CD4-positive, alpha-beta T cell treated with Interleukin-21 for 1 hour (primary cell): ENCODE results near the gene GPRIN3.

Source experiments
- DNase-seq: peaks from one replicate; pipeline ENCODE4 v3.0.0-alpha.2; 2020

Gene GPRIN3

DNA sequence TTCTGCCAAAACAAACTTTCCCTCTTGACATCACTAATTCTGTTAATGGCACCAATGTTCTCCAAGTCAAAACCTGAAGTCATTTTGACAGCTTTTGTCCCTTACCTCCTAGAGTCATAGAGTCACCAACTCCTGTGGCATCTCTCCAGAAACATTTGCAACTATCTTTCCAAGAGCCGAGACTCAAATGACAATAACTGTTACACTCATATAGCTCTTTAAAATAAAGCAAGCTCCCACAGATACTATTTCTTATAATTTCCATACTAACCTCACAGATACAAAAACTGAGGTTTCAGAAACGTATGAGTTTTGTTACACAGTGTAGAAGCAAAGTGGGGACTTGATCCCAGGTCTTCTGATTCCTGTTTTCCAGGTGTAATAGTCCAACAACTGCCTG, 18.3 kb downstream of the GPRIN3 start:
- DNase-seq = no peak

DNA sequence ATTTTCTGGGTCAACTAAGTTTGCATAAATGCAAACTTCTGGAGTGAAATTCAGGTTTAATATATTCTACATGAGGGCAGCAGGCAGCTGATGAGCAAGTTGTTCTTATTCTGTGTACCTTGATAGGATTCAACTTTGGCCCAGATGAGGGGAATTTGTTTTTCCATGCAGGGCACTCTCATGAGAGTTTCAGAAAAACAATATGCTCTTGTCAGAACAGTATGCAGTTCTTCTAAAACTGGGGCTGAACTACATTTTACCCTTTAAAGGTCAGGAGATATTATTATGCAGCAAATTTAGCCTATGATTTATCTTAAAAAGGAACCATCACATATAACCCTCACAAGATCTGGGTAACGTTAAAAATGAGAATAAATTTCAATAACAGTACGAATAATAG, 19.2 kb downstream of the GPRIN3 start:
- DNase-seq = no peak

DNA sequence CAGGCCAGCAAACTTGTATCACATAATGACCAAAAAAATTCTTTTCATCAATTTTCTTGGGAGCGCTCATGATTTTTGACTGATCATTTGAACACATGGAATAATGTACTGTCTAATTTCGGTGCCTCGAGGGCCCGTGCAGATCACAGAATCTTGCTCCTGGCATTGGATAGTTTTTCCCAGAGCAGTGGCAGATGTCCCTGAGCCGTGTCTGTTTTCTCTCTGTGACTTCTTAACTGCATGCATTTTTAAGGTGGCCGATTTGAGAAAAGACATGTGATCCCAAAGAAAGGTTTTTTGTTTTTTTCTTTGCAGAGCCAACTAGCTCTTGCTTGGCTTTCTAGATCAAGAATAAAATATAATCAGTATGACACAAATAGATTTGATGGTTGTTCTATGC, 19.7 kb downstream of the GPRIN3 start:
- no peak for DNase-seq

DNA sequence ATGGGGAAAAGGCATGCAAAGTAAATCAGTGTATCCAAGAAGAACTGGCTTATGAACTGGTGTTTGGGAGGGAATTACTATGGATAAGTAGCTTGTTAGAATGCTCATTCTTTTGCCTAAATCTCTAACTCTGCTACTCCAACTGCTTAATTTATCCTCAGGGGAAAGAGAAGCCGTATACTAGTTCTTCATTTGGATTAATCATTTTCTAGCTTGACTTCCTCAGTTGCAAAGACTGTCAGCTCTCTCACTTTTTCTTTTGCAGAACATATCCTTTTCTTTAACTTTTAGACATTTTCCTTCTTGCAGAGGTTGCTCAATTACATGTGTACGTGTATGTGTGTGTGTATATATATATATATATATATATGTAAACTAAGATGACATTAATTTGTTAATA, 21.9 kb downstream of the GPRIN3 start:
- DNase-seq = no peak

DNA sequence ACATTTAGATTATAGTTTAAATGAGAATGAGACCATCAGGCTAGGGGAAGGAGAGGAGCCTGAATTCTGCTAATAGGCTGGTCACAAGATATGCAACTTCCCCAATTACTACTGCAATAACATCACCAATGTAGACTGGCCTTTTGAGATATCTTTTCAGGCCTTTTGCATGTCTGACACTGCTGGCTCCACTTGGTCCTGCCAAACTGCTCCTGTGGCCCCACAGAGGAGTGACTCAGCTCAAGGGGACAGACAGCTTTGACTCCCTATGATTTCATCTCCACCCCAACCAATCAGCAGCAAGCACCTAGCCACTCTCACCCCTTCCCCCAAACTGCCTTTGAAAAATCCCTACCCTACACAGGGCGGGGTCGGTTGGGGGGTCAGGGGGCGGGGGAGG, 22.8 kb downstream of the GPRIN3 start:
- peak; percentile 68 for DNase-seq

DNA sequence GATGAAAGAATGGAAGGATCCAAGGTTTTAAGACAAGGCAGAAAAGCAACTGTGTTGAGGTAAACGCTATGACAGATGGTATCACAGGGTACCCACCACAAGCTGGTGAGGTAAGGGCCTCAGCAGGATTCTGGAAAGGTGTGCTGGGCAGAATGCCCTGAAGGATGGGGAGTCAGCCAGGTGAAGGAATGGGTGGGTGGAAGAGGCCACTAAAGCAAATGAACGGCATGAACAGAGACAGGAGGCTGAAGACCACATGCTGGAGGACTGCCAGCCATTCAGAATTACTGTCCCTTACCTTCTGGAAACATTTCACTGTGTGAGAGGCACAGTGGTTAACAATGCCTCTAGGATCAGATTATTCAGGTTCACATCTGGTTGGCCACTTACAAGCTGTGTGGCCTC, 23.6 kb downstream of the GPRIN3 start:
- no peak for DNase-seq

DNA sequence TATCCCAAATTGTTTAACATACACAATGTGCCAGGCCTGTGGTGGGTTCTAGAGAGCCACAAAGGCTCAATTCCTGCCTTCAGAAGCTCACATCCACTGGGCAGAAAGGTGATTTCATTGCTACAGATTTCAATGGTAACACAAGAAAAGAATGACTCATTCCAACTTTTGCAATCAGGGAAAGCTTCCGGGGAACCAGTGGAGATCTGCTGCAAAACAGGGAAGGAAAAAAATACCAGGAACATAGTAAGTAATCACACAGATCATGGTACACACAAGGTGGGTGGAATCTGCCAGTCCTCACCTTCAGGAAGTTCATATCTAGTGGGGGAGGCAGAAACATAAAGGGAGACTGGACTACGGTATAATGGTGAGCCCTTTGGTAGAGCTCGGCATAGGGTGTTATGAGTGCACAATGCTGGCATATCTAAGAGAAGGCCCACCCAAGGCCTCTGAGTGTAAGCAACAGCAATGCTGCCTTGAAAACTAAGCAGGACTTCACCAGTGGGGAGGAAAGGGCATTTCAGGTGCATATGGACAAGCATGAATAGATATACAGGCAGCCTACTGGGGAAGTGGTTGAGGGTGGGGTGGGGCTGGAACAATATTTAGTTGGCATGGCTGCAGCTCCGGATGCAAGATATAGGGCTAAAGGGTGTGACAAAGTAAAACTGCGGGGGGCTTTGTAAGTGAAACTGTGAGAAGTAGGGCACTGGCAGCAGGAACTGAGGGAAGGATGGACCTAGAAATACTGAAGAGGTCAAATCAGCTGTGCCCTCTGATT, 24.2 kb downstream of the GPRIN3 start:
- DNase-seq = peak; percentile 90

DNA sequence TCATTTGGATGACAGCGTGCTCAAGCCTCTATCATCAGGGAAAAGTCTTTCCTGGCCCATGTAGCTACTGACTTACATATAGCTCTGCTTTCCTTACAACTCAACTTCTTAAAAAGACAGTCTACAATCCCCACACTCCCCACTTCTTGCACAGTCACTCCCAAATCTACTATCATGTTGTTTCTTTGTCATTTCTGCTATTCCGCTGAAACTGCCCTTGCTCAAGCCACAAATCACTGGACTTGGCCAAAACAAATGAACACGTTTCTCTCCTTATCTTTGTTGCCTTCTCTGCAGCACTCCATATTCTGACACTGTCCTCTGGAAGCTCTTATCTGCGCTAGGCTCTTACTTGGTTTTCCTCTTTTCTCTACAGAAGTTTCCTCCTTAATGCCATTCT, 28.2 kb downstream of the GPRIN3 start:
- DNase-seq = no peak

DNA sequence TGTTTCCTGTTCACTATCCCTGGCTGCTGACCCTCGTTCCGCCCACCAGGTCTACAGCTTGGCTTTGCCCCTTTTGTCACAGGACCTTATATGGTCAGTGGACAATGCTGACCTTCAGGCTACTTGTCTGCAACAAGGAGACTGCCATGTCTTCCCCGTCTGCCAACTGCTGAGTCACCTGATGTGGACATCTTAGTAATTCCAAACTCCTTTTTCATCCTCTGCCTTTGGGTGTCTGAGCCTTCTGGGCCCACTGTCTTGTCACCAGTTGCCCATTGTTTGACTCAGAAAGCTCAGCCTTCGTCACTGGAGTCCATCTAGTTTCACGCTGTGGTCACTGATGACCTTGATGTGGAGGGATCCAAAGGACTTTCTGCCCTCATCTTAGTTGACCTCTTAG, 30.2 kb downstream of the GPRIN3 start:
- DNase-seq = no peak

DNA sequence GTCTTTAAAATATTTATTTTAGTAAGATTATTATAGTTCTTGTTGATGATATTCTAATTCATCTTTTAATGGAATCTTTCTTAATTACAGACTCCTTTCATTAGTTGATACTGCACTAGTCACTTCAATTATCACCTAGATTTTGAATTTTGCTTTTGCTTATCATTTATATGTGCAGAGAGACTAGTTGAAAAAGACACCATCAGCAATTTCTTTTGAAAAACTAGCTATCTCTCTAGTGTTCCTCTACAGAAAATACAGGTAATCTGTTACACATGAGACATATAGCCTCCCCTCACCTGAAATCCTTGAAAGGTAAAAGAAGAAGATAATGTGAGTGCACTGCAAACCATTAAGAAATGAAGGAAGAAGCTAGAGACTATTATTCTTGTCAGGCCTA, 31.3 kb downstream of the GPRIN3 start:
- no peak for DNase-seq

DNA sequence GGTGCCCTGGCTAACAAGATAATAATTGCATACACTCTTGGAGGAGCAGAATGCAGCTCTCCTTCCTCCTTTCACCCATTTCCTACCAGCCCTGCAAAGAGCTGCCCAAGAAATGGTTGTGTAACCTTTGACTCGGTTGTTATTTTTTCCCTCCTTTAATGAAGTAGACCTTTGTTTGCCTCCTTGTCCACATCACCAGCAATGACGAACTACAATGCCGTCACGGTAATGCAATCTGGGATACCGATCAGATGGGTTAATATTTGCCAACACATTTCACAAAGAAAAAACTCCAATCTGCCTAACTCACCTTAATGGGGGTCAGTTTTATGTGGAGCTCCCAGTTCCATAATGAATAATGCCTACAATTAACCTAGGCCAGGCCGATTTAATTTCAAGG, 32.0 kb downstream of the GPRIN3 start:
- no peak for DNase-seq

DNA sequence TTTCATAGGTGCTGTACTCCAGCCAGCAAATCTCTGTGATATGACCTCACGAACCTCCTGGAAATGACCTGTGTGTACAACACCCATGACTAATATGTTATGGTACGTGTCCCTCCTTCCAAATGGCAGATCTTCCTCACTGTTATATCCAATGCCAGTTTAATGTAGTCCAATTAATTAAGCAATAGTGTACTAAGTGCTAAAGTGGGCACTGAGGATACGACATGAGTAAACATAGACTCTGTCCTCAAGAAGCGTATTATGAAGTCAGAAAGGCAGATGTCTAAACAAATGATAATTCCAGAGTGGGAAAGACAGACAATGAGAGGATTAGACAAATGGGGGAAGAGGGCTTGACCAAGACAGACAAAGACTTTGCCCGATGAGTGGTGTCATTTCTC, 33.9 kb downstream of the GPRIN3 start:
- no peak for DNase-seq

DNA sequence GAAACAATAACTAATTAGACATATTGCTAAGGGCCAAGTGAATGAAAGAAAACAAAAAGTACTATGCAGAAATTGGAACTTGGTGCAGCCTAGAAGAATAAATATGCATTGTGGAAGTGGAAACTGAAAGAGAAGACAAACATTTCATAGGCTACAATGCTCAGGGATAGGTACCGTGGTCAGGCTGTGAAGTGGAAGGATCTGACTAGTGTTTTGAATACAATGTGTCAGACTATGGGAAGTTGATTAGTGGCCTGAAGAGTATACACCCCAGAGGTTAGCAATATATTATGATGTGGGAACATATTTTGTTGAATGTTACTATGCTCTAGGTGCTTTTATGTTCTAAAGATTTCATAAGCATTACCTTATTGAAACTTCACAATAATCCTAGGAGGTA, 36.8 kb downstream of the GPRIN3 start:
- no peak for DNase-seq

DNA sequence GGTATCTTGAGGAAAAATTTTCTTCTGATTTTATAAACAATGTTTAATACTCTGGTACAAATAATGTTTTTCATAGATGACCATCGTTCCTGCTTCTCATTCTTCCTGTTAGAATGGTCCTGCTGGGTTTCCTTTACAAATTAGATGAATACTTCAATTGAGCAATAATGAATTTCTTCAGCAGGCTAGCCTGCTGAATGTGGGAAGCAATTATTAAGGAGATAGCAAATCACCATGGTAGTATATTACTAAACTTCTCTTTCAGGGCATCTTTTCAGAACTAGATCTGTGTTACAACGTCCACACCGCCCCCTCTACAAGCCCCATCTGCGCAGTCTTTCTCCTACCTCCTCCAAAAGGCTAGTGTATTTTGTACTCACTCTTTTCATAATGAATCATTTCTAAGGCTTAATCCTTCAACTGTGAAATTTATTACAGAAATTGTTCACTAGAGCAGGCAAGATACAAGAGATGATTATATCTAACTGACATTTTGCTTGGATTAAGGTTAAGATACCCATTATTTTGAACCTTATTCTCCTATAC, 38.4 kb downstream of the GPRIN3 start:
- no peak for DNase-seq

DNA sequence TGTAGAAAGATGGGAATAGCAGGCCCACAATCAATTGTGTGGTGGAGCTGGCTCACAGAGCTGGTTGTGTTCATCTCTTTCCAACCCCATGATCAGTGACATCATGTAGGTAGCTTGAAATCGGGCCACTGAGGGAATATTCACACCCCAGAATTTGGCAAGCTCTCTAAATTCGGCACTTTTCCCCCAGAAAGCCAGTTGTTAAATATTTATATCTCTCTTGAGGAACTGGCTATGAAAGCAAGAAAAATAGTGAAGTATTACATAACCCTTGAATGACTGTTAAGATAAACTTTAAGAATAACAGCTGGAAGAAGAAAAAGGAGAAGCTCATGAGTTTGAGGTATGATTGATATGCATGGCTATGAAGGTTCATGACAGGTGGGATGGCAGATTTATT, 38.9 kb downstream of the GPRIN3 start:
- DNase-seq = no peak

DNA sequence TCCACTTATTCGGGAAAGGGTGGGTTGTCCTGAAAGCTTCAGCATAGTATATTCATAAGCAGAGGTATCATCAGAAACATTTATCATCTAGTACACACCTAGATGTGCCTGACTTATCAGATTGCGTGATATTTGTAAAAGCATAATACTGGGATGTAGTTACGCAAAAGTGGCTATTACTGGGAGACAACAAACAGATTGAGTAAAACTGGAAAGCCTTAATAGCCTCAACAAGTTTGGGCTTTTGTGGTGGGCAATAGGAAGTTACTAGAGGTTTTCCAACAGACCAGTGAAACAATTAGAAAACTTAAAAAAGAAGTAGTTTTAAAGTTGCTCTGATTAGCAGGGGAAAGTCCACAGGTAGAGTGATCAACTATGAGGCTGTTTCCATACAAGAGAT, 39.8 kb downstream of the GPRIN3 start:
- DNase-seq = no peak

DNA sequence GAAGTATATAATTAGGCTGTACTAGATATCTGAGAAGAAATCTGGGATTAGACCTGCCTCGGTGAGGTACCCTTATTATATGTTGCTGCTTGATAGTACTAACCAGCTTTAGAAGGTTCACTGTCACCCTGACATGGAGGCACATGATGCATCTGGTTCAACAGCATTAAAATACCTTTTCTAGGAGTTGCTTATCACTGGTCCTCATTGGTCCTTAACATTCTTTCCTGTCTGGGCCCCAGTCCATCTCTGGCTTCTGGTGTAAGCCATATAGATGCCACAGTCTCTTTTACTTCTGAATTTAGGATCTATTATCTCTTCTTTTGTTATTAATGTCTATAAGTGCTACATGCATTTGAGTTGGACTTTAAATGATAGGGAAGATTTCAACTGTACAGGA, 40.2 kb downstream of the GPRIN3 start:
- DNase-seq = no peak

DNA sequence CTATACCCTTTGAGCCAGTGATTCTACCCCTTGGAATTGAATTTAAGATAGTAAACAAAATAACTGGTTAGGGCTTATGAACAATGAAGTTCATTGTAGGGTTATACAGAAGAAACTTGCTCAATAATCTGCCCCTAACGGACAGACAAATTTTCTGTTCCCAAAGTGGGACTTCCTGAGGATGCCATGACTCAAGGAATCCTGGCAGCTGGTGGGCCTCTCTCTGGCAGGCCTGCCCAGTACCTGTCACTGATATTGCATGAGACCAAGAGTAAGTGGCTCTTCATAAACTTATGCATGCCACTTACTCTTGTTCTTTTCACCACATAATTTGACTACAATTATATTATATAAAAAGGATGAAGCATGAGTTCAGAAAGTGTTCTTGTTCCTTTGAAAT, 41.5 kb downstream of the GPRIN3 start:
- DNase-seq = no peak

DNA sequence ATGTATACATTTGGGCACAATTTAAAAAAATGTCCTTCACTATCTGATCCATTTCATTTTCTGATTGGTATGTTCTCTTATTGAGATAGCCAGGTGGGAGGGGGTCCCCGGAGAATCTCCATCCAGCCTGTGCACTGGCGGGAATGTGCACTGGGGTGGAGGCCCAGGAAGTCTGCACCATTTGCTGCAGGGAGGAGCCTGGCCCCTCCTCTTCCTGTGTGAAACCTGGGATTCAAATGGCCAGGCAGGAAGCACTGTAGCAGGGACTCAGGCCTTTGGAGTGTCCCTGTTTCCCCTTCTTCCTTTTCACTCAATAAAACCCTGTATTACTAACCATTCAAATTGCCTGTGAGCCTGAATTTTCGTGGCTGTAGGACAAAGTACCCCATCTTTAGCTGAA, 44.3 kb downstream of the GPRIN3 start:
- no peak for DNase-seq

DNA sequence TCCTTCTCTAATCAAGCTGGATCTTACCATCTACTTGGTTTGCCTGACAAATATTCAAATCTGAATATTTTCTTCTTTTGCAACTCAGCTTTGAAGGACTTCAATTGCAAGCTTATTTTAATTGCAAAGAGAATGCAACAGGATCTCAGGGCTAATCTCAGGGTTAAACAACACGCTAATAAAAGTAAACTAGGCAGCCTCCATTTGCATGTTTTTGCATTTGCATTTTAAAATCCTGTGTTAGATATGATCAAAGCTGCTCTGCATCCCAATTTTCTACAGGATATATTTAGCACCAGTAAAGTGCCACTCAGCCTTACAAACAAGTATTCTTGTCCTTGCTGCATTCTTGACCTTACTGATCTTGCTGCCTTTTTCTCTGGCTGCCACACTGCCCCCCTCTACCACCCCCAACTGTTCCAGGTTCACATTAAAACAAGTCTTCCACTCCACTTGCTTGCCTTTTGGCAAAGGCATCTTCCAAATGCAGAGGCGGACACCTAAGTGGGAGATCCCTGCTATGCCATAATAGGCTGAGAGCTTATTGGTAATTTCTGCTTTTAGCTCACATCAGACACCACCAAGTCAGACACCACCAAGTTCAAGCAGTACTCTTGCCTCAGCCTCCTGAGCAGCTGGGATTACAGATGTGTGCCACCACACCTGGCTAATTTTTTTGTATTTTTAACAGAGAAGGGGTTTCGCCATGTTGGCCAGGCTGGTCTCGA, 48.1 kb downstream of the GPRIN3 start:
- DNase-seq = no peak

DNA sequence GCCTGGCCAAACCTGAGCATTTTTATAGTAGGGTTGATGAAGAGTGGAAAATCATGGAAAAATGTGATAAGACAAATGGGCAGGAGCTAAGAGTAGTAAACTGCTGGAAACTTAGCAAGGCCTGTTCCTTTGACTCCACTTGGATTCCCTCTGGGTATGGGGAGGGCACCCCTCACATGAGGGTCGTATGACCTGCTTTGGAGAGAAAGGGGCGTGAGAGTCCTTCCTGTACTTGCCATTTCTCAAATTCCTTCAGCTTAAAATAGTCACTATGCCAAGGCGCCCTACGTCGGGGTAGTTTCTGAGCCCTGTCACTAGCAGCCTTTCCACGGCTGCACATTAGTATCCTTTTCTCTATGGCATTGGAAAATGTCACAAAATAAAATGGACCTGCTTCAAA, 49.1 kb downstream of the GPRIN3 start:
- no peak for DNase-seq

DNA sequence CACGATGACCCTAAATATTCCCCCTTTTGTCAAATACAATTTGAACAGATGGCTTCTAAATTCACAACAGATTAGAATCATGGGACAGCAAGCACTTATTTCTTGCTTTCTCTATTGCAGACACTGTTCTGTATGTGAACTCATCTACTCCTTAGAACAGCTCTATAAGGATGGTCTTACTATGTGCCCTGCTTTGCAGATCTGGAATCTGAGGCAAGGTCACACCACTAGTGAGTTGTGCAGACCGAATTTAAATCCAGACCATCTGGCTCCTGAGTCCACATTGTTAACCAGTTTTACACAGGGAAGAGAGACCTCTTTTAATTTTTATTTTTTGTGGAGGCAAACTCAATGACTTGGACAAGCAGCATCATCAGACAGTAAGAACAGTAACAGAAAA, 50.2 kb downstream of the GPRIN3 start:
- DNase-seq = no peak

DNA sequence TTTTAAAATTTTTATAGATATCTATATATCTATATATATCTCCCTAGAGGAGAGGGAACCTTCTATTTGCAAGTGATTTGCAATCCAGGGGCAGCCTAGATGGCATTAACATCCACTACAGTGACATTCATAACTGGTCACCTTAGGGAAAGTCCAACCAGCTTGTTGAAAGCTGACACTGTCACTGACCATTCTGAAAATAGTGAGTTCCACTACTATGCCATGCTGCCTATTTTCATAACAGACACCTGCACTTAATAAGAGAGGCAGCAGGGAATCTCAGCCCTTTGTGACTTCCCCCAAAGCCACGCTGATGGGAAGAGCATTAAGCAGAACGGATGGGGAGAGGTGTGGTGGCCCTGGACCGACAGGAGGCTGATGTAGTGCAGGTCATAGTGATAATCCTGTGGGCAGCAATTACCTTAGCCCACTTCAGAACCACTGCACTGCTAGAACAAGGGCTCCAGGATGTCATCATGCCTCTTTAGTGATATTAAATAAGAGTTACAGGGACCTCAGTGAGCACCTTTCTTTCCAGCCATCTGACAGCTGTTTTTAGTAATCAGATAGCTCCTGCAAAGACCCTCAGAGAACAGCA, 51.3 kb downstream of the GPRIN3 start:
- no peak for DNase-seq

DNA sequence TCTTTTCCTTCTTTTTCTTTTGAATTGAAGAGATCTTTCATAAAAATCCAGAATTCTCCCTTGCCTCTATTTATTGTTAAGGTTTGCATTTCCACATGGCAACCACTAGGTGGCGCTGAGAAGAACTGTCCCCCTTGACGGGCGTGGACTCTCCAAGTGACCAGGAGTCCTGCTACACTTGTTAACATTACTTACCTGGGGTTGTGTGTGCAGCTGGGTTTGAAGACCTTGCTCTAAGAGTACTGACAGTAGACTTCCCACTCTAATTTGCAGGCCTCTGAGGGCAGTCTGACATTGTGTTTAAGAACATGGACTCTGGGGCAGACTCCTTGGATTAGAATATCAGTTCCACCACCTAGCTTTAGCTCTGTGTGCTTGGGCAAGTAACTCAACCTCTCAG, 52.8 kb downstream of the GPRIN3 start:
- peak; percentile 68 for DNase-seq
